Stimulated activated CD4-positive, alpha-beta T cell treated with anti-CD3 and anti-CD28 coated beads, Interleukin-4, amount 100 ng/mL, for 1 hour (primary cell): ENCODE measurements around the gene STAB2.

Source experiments
- DNase-seq: peaks from one replicate; pipeline ENCODE4 v3.0.0-alpha.2; 2020

The STAB2 gene

DNA sequence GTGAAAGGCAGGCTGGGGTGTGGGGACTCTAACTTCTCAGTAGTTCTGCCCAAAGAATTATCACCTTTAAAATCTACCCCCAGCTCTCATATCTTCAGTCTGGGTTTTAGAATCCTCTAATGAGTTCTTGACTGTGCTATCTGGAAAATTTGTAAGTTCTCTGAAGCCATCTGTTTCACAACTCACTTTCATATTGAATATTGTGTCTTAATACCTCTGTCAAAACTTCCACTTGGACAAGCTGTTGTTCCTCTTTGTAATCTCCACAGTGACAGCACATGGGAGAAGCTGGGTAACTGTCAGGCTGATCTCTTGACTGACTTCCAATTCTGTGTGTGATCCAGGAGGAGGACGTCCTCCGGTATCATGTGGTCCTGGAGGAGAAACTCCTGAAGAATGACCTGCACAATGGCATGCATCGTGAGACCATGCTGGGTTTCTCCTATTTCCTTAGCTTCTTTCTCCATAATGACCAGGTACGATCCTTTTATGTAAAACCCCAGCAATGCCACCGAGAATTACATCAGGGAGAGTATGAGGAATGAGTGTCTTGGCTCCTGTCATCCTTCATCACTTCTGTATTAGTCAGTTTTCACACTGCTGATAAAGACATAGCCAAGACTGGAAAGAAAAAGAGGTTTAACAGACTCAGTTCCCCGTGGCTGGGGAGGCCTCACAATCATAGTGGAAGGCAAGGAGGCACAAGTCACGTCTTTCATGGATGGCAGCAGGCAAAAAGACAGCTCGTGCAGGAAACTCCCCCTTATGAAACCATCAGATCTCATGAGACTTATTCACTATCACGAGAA lies 111.9 kb downstream of the STAB2 start:
- no peak for DNase-seq

DNA sequence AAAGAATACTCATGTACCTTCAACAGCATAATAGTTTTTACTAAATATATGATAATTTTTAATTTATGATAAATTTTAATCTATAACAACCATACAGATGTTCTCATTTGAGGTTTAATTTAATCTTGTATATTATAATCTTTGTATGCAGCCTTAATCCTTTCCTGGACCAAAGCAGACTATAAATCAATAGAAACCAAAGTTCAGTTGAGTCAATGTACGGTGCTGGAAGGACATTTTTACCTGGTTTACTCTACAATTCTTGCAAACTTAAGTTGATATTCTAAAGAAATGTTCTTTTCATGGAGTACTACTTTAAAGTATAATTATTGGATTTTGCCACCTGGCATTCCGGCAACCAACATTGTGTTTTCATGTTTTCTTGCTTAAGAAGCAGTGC lies 118.0 kb downstream of the STAB2 start:
- no peak for DNase-seq

DNA sequence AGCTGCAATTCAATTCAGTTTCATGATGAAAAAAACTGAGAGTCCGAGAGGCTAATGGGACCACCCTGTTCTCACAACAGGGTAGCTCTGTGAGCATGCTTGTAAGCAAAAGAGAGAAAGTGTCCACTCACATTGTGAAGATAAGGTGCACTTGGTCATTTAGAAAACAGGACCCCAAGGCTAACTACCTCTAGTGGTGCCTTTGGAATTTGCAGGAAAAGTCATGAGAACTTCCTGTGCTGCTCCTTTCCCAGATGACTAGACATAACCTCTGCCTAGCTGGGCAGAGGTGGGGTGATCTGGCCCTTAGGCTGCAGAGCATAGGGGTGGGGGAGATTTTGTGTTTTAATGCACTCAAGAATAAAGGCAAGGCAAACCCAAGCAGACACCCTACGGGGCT lies 118.9 kb downstream of the STAB2 start:
- no peak for DNase-seq

DNA sequence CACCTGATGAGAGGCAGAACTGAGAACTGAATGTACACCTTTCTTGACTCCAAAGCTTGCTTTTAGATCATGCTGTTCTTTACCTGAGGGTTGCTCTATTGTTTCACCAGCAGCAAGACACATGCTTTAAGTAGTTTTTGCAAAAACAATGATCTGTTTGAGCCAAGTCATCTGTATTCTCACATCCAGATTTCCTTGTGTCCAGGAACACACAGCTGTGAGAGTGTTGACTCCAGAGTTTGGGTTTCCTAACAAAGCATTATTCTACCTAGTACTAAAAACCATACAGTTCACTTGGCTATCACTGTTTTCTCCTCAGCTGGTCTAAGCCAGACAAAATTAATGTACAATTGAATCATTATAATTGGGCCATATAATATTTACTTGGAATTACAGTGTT lies 120.4 kb downstream of the STAB2 start:
- DNase-seq = no peak

DNA sequence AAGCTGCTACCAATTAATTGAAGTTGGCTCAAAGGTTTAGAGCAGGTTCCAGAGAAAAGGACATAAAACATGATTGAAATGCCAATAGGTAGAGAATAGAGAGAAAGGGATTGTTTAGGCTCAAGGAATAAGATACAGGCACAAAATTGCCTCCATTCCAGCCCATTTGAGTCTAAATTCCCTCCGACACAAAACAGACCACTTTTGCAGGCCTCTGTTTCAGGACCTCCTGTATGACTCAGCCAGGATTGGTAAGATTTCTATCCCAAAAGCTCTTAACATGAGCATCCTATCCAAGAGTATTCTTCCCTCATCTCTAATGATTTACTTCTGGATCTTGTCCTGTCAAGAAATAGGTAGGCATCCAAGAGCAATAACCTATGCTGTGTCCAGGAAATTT lies 123.5 kb downstream of the STAB2 start:
- no peak for DNase-seq

DNA sequence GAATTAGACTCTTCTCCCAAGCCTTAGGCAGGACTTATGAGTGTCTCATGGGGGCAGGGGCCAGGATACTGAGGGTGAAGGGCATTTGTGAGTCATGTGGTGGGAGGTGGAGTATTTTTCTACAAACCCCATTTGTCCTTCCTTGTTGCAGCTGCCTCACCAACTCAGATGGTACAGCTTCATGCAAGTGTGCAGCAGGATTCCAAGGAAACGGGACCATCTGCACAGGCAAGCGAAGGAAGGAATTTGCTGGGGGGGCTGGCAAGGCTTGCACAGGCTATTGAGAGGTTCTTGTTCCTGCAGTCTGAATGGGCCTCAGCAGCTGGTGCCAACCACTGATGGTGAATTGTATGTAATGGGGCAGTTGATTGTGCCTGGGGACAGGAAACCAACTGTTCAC lies 125.1 kb downstream of the STAB2 start:
- no peak for DNase-seq

DNA sequence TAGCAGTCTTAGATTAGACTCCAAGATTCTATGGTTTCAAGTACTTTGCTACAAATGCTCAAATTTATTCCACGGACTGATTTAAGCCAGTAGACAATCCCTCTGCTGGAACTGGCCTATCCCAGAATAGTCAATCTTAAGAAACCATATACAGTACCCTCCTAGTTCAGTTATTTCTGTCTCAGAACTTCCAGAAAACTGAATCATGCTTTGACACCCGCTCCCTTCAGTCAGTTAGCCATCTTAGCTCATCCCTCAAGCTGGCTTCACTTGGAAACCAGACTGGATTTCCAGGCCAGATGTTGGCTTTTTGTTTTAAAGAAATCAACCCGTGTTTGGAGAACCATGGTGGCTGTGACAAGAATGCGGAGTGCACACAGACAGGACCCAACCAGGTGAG lies 128.4 kb downstream of the STAB2 start:
- DNase-seq = no peak

DNA sequence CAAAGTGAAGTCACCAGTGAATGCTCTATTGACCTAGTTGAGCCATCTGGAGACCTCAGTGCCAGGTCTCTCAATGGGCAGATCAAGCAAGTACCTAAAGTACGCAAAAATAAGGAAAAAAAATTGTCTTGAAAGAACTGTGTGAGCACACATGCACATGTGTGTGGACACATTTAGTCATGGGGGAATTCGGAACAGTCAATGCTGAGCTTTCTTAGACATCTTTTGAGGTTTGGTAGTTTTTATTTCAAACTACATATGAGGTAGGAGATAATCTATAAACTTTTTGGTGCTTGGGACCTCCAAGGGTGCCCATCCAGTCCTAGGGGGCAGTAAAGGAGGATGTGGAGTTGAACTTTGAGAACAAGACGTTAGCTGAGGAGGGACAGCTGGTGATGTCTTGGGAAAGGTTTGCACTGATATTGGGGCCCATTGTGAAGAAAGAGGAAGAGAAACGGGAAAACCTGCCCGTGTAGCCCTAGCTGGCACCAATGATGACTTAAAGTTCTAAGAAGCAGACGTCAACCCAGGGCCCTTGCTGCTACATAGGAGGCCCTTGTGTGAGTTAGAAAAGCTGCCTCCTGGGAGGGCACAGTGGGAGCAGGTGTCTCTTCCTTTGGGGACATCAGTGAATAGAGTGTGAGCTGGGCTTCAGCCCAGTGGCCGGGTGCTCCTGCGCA lies 129.6 kb downstream of the STAB2 start:
- DNase-seq = no peak

DNA sequence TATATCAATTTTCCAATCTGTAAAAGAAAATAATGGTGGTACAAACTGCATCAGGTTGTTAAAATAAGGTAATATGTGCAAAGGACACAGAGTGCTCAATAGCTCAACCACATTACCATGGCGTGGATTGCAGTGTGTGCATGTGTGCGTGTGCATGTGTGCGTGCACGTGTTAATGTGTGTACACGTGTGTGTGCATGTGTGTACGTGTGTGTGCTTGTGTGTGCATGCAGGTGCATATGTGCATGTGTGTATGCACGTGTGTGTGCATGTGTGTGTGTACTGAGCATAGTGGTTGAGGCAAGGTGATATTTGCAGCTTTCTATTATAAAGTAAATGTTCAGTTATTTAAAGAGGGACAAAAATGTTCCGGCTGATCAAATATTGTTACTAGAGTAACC lies 138.3 kb downstream of the STAB2 start:
- DNase-seq = no peak

DNA sequence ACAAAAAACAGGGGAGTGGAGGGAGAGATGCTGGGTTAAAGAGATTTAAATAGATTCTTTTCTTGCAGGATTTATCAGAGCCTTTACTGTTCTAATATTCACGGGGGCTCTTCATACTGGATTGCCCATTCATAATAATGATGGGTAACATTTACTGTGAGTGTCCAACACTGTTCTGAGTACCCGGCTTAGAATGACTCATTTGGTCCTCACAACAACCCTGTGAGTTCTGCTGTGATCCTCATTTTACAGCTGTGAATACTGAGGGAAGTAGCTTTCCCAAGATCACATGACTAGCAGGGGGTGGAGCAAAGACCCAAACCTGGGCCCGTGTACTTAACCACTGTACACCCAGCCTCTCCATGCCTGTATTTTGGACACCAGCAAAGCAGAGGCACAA lies 140.6 kb downstream of the STAB2 start:
- no peak for DNase-seq

DNA sequence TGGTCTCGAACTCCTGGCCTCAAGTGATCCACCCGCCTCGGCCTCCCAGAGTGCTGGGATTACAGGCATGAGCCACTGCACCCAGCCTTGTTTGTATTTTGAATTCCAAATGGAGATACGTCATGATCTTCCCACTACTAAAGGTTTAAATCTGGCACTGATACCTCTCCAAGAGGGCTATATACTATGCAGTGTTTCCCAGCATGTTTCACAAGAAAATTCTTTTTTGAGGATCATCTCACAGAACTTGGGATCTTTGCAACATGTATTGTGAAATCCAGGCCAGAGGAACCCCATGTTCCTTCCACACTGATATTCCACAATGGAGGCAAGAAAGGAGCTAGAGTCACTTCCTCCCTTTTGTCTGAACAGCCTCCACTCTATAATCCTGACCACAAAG lies 141.2 kb downstream of the STAB2 start:
- no peak for DNase-seq

DNA sequence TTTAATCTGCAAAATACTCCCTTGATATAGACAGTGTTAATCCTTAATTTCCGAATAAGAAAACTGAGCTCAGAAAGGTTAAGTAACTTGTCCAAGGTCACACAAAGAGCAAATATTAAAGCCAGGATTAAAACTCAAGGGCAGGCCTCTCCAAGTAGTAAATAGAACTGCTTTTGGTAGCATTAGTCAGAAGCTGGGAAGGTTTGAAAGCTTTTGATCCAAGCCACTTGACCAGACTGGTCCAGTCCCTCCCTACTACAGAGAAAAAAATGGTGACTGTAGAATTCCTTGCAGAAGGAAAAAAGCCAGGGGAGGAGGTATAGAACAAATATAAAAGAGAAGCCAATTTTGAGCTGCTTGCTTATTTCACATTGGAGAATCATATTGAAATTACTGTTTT lies 142.4 kb downstream of the STAB2 start:
- DNase-seq = no peak

DNA sequence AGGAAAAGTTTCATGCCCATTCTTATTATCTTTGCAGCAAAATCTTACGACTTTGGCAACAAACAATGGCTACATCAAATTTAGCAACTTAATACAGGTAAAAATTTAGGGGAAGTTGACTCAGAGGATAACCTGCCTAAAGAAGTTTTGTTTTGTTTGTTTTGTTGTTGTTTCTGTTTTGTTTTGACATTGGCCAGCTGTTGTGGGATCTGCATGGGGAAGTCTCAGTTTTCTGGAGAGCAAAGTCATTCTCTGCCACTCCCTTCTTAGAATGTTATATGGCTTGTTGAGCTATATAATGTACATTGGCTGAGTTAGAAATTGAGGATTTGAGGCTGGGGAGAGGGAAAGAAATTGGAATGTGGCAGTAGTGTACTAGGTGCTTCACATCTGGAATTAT lies 144.5 kb downstream of the STAB2 start:
- DNase-seq = no peak

DNA sequence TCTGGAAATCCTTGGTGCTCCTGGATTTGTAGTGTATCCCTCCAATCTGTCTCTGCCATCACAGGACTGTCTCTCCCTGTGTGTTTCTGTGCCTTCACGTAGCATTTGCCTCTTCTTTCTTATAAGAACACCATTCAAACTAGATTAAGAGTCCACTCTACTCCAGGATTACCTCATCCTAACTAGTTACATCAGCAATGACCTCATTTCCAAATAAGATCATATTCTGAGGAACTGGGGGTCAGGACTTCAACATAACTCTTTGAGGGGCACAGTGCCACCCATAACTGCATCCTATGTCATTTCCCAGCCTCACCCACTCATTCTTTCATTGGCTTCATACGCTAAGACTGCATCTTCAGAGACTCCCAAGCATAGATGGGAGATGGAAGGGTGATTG lies 147.8 kb downstream of the STAB2 start:
- DNase-seq = no peak

DNA sequence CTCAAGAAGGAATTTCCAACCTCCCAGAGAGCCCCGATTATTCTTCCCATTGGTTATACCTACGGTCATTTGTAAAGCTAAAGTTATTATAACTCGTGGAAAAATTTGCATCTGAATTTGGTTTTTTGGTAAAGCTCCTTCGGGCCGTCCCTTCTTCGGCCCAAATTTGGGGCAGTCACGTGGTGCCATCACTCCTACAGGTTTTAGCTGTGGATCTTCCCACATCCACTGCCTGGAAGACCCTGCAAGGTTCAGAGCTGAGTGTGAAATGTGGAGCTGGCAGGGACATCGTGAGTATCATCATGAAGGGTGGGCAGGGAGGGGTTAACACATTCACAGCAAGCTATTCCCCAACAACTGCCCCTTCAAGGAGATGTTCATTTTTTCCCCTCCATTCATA lies 148.2 kb downstream of the STAB2 start:
- no peak for DNase-seq

DNA sequence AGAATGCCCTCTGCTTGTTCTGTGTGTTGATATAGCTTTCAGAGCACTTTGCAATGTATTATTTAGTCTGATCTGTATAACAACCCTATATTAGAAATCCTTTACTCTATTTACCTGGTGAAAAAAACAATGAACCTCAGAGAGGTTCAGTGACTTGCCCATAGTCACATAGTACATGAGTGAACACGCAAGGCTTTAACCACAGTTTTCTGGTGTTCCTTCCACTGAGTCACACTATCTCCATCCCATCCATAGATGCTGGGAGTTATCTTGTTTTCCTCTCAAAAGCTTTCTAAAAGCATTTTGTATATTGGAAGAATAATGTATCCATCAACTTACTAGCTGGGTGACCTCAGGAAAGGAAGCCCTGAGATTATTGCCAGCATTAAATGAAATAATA lies 149.5 kb downstream of the STAB2 start:
- no peak for DNase-seq

DNA sequence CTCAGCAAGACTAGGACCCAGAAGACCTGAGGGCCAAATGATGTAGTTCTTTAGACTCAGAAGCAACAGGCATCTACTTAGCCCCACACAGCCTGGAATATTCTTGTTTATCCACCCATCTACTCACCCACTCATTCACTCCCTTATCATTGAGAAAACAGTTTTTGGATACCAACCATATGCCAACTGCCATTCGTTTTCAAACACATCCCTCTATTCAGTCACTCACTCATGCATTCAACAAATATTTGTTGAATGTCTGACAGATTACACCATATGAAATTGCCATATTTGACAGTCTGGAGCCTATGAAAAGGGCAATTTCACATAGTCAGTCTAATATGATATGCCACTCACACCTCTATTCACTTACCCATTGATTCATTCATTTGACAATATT lies 150.8 kb downstream of the STAB2 start:
- no peak for DNase-seq

DNA sequence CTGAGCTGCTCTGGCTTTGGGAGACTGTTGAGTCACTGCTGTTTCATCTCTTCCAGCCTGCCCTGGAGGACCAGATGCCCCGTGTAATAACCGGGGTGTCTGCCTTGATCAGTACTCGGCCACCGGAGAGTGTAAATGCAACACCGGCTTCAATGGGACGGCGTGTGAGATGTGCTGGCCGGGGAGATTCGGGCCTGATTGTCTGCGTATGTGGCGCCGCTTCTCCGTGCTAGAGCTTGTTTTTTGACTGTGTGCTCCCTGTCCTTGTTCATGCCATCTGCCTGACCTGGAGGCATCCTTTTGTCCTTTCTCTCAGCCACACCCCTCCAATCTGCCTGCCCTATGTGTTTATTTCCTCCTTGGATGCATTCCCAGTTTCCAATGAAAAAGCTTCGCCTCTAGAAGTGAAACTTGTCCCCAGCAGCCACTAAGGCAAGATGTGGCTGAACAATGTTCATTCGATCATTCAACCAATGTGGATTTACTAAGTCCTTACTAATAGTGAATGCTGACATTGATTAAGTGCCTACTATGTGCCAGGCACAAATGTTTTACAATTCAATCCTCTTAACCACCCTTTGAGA lies 155.4 kb downstream of the STAB2 start:
- no peak for DNase-seq

DNA sequence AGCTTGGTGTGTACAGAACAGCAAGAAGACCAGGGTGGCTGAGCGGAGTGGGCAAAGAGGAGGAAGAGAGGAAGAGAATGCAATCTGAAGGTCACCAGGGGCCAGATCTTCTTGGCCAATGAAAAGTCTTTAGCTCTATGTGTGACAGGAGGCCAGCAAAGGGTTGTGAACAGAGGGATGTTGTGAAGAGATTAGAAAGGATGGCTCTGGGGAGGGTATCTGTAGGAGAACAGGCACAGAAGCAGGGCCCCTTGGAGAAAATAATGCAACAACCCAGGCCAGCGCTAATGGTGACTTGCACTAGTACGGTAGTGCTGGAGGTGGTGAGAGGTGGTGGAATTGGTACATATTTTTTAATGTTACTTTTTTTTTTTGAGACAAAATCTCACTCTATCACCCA lies 156.7 kb downstream of the STAB2 start:
- DNase-seq = no peak

DNA sequence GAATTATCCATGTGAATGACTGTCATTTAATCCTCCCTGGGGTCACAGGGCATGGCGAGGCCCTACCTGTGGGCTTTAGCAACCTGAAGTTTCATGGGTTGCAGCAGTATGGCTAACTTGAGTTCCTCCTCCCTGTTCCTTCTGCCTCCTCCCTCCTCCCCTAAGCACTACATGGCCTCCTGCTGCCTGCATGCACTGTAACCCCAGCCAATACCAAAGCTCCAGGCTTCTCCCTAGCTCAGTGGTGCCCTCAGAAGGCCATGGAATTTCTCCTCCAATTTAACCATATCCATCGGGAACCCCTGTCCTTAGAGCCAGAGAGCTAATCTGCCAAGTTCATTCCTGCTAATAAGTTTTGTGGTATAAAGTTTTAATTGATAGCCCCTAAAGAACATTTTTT lies 158.9 kb downstream of the STAB2 start:
- no peak for DNase-seq

DNA sequence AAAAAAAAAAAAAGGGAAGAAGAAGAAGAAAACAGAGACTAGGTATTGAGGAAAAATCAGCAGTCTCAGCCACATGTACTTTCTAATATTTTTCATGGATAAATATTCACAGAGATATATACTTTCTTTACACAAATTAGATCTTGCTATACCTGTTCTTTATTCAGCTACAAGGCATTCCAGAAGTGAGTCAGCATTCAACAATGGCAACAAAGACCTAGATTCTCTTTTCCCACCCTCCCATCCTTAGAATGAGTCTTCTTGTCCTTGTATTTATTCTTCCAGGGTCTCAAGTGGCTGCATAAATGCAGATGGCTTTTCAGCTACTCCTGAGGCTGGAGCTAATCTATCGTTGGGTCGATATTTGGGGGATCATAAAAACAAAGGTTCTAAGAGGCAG lies 160.9 kb downstream of the STAB2 start:
- DNase-seq = no peak

DNA sequence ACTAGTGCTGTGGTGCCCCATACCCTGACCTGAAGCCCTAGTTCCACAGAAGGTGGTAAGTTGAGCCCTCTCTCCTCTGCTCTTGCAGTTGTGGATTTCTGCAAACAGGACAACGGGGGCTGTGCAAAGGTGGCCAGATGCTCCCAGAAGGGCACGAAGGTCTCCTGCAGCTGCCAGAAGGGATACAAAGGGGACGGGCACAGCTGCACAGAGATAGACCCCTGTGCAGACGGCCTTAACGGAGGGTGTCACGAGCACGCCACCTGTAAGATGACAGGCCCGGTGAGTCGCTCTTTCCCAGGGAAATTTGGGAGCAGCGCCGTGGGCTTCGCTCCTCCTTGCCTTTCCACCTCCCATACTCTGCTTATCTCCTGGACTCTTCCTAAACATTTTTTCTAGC lies 161.8 kb downstream of the STAB2 start:
- no peak for DNase-seq

DNA sequence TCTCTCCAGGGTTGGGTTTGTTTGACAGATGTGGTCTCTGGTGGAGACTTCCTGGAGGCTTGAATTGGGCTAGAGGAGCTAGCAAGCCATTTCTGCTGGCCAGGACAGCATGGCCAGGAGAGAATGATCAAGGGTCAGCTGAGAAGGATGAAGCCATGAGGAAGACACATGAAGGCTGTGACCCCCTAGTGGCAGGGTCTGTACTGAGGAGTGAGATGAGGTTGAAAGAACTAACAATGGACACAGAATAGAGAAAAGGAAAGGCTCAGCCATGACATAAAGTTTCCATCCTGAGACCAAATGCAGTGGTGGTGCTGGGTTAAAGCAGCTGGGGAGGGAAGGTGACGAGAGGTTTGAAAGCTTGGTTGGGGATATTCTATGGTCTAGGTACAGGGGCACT lies 164.1 kb downstream of the STAB2 start:
- no peak for DNase-seq

DNA sequence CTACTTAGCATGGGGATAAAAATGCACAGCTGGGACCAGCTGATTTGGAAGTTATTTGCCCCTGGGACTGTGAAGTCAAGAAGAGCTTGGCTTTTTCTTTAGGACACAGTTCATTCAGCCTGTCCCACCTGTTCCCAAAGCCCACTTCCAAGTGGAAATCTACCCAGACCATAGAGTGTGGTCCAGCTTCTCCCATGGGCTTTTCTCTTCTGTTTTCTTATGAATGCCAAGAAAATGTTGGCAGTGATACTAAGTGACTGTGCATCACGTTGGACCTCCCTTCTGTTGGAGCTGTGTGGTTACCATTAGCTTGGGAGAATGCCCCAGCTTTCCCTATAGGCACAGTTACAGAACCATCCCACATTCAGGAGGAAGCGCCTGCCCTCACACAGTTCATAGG lies 164.5 kb downstream of the STAB2 start:
- no peak for DNase-seq

DNA sequence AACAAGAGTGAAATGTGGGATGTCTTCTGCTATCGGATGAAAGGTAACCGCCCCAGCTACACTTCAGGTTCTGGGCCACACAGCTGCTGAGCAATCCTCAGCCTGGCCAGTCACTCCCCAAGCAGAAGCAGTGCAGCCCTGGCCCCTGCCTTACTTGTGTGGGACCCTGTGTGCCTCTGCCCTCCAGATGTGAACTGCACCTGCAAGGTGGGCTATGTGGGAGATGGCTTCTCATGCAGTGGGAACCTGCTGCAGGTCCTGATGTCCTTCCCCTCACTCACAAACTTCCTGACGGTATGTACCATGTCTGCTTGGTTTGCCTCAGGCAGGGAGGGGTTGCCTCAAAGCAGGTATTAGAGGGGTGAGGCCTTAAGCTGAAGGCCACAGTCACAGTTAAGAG lies 168.4 kb downstream of the STAB2 start:
- DNase-seq = no peak
